MCF 10A (cell line): ENCODE measurements around the gene TNRC6B. TPM values are rescaled to one million over a fixed set of nuclear protein-coding genes. Genes with fewer than 3 reads are reported as not detected.
A peak's percentile ranks its signal among the peaks of the same experiment; 100 is the strongest.

Experiments
- BruUV-seq: library from RNA; stranded (reverse); fragments of 400-500 nt; replicated peaks from 2 replicates; lab custom pipeline; 2021; lab: Mats Ljungman, UMichigan
- CTCF ChIA-PET: fragments of 300-600 bp; sonication (Branson Sonifier 250); formaldehyde crosslinking; extraction: SDS; loops from one replicate; lab custom pipeline; 2021; ENCODE audit warnings: antibody characterized with exemption, inconsistent platforms; lab: Yijun Ruan, JAX
- POLR2A ChIA-PET: fragments of 300-600, 350-650 bp; sonication (Branson Sonifier 250); formaldehyde crosslinking; extraction: SDS; loops from one replicate; lab custom pipeline; 2020; ENCODE audit warnings: antibody characterized with exemption, inconsistent platforms; lab: Yijun Ruan, JAX
- DNase-seq: peaks from one replicate; pipeline ENCODE4 v3.0.0-alpha.2; 2018; ENCODE audit not compliant: unreplicated experiment
- H3K27ac Mint-ChIP-seq: one replicate; pipeline ENCODE4 v1.8.0; 2022; ENCODE audit warnings: mild to moderate bottlenecking, low read depth, mixed read lengths; ENCODE audit not compliant: unreplicated experiment
- H3K27me3 Mint-ChIP-seq: one replicate; pipeline ENCODE4 v1.8.0; 2022; ENCODE audit warnings: mixed read lengths; ENCODE audit not compliant: insufficient read depth, unreplicated experiment
- H3K36me3 Mint-ChIP-seq: one replicate; pipeline ENCODE4 v1.8.0; 2022; ENCODE audit warnings: mild to moderate bottlenecking, moderate library complexity, mixed read lengths; ENCODE audit not compliant: insufficient read depth, unreplicated experiment
- H3K4me1 Mint-ChIP-seq: one replicate; pipeline ENCODE4 v1.8.0; 2022; ENCODE audit warnings: mixed read lengths; ENCODE audit not compliant: insufficient read depth, unreplicated experiment
- H3K4me3 Mint-ChIP-seq: one replicate; pipeline ENCODE4 v1.8.0; 2022; ENCODE audit warnings: mild to moderate bottlenecking, moderate library complexity, mixed read lengths; ENCODE audit not compliant: unreplicated experiment
- H3K9me3 Mint-ChIP-seq: one replicate; pipeline ENCODE4 v1.8.0; 2022; ENCODE audit warnings: mixed read lengths; ENCODE audit not compliant: unreplicated experiment
- CTCF ChIP-seq: fragments of 200-600 bp; IDR thresholded peaks from one replicate; pipeline ENCODE4 v1.8.0; 2022; ENCODE audit warnings: antibody characterized with exemption, mild to moderate bottlenecking; ENCODE audit not compliant: unreplicated experiment
- intact Hi-C: fragments of 100-400 bp; cut with micrococcal nuclease; formaldehyde crosslinking; loops from 2 replicates; pipeline ENCODE4 v1.14.1; 2022
- total RNA-seq: library from RNA; stranded (reverse); gene quantifications from 2 replicates; pipeline ENCODE4 v1.2.3, GENCODE V29; 2022

Gene TNRC6B
- total RNA-seq, 1 experiment from 2014 or later, result 27.1 TPM

GRCh38 chr22:40381461-40381860, 203.7 kb downstream of the TNRC6B start:
- POLR2A ChIA-PET, result interaction anchor here (1.3 kb wide), 1 partner anchor 33 kb away, joined by 3 read pairs; no protein-coding TSS in a partner anchor
- DNase-seq, result no peak
- BruUV-seq, result no TSS peak
- Mint-ChIP-seq H3K27me3 (no peaks in the 10 kb centered on the region), H3K4me3 (no peak overlapping the region), H3K36me3 (peaks cover 11% of the 10 kb centered on the region), H3K4me1 (peaks cover 6% of the 10 kb centered on the region), H3K9me3 (no peaks in the 10 kb centered on the region), H3K27ac (no peak overlapping the region)
- CTCF ChIA-PET, result interaction anchor here (0.7 to 2.0 kb wide), 2 partner anchors 55 to 95 kb away, joined by 3 to 8 read pairs; no protein-coding TSS in a partner anchor
- intact Hi-C loops, result no loop called here
- no peak for TF ChIP-seq CTCF

GRCh38 chr22:40383905-40384304, 206.2 kb downstream of the TNRC6B start:
- peak; percentile 22 for DNase-seq
- ChIA-PET CTCF (interaction anchor here (1.9 kb wide), 1 partner anchor 37 kb away, joined by 5 read pairs; no protein-coding TSS in a partner anchor), POLR2A (interaction anchor here (0.6 to 0.7 kb wide), 2 partner anchors 35 to 269 kb away, joined by 3 read pairs; no protein-coding TSS in a partner anchor)
- intact Hi-C loops, result no loop called here
- H3K36me3 Mint-ChIP-seq, result peaks cover 11% of the 10 kb centered on the region
- TF ChIP-seq CTCF, result no peak
- H3K9me3 Mint-ChIP-seq, result no peaks in the 10 kb centered on the region
- no peaks in the 10 kb centered on the region for H3K27me3 Mint-ChIP-seq
- H3K4me1 Mint-ChIP-seq, result peaks cover 6% of the 10 kb centered on the region
- H3K27ac Mint-ChIP-seq, result no peak overlapping the region
- BruUV-seq, result no TSS peak
- no peak overlapping the region for H3K4me3 Mint-ChIP-seq

- DNase-seq, result no peak
- no peaks in the 10 kb centered on the region for H3K9me3 Mint-ChIP-seq
- POLR2A ChIA-PET, result interaction anchor here (1.5 kb wide), 1 partner anchor 10 kb away, joined by 3 read pairs; no protein-coding TSS in a partner anchor
- H3K4me1 Mint-ChIP-seq, result peaks cover 6% of the 10 kb centered on the region
- BruUV-seq, result no TSS peak
- peaks cover 11% of the 10 kb centered on the region for H3K36me3 Mint-ChIP-seq
- CTCF ChIA-PET, result interaction anchor here (0.6 to 1.0 kb wide), 2 partner anchors 13 to 18 kb away, joined by 3 read pairs; no protein-coding TSS in a partner anchor
- no peak overlapping the region for H3K27ac Mint-ChIP-seq
- no peak for TF ChIP-seq CTCF
- H3K4me3 Mint-ChIP-seq, result no peak overlapping the region
- intact Hi-C loops, result no loop called here
- no peaks in the 10 kb centered on the region for H3K27me3 Mint-ChIP-seq
These were observed 207.5 kb downstream of the TNRC6B start for GRCh38 chr22:40385036-40385782.

Other genes starting within 250 kb of the TNRC6B start
- gene TMA7B, start 217.5 kb upstream of the TNRC6B start, total RNA-seq, result not detected in 2 replicates
- 33.1 and 41.3 TPM in 2 replicates for gene FAM83F, start 183.0 kb upstream of the TNRC6B start, total RNA-seq
- gene ADSL, start 168.6 kb downstream of the TNRC6B start, total RNA-seq, result 91.6 and 129 TPM in 2 replicates
- gene SGSM3, start 192.7 kb downstream of the TNRC6B start, total RNA-seq, result 41.3 and 44.6 TPM in 2 replicates